ENCODE results near the gene ANKS1B.

ANKS1B gene

DNA sequence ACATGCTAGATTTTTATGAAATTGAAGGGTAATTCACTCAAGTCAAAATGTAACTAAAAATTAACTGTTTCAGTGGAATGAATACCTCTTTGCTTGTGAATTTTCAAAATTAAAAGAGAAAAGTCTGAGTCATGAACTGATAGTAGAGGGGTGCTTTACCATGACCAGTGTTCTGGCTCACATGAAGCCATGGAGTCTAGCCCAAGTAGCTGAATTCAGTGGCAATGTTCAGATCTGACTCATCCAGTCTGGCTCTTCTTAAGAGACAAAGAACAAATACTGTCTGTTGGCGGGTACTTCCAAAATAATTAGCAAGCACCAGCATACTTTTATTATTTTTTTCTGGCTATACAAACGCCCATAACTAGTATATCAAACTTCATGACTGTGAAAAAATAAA is 703.5 kb downstream of the ANKS1B start:
- no peak for DNase-seq (ENCODE audit: low read depth)
- H3K4me3 ChIP-seq (ENCODE audit: low read depth, low read length), result no peak overlapping the region
- TF ChIP-seq CTCF (conservative IDR thresholded peaks at IDR 0.05; ENCODE audit: low read depth, low read length), result no peak

DNA sequence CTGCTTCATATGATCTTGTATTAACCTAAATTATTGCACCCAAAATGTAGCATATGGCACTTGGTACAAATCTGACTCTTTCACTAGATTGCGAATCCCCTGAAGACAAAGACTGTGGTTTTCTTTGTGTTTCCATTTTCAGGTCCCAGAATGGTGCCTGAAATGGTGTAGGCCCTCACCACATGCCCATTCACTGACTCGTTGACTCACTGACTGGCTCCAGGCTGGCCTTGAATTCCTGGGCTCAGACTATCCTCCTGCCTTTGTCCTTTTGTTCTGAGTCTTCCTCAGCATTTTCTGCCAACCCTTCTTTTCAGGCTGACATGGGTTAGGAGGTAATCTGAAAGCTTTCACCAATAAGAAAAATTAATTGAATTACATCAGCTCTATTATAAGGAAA is 705.8 kb downstream of the ANKS1B start:
- TF ChIP-seq CTCF (conservative IDR thresholded peaks at IDR 0.05; ENCODE audit: low read depth, low read length), result no peak
- H3K4me3 ChIP-seq (ENCODE audit: low read depth, low read length), result no peak overlapping the region
- DNase-seq (ENCODE audit: low read depth), result no peak

GRCh38 chr12:99277591-99278379 is 707.0 kb downstream of the ANKS1B start:
- DNase-seq (ENCODE audit: low read depth), result no peak
- no peak for TF ChIP-seq CTCF (conservative IDR thresholded peaks at IDR 0.05; ENCODE audit: low read depth, low read length)
- H3K4me3 ChIP-seq (ENCODE audit: low read depth, low read length), result no peak overlapping the region

- no peak overlapping the region for H3K4me3 ChIP-seq (ENCODE audit: low read depth, low read length)
- no peak for TF ChIP-seq CTCF (conservative IDR thresholded peaks at IDR 0.05; ENCODE audit: low read depth, low read length)
- no peak for DNase-seq (ENCODE audit: low read depth)
Observed at GRCh38 chr12:99271071-99271470, 713.7 kb downstream of the ANKS1B start.

GRCh38 chr12:99267038-99267437 is 717.7 kb downstream of the ANKS1B start:
- no peak for DNase-seq (ENCODE audit: low read depth)
- H3K4me3 ChIP-seq (ENCODE audit: low read depth, low read length), result no peak overlapping the region
- no peak for TF ChIP-seq CTCF (conservative IDR thresholded peaks at IDR 0.05; ENCODE audit: low read depth, low read length)

GRCh38 chr12:99265648-99266047 is 719.1 kb downstream of the ANKS1B start:
- TF ChIP-seq CTCF (conservative IDR thresholded peaks at IDR 0.05; ENCODE audit: low read depth, low read length), result no peak
- DNase-seq (ENCODE audit: low read depth), result no peak
- H3K4me3 ChIP-seq (ENCODE audit: low read depth, low read length), result no peak overlapping the region

DNA sequence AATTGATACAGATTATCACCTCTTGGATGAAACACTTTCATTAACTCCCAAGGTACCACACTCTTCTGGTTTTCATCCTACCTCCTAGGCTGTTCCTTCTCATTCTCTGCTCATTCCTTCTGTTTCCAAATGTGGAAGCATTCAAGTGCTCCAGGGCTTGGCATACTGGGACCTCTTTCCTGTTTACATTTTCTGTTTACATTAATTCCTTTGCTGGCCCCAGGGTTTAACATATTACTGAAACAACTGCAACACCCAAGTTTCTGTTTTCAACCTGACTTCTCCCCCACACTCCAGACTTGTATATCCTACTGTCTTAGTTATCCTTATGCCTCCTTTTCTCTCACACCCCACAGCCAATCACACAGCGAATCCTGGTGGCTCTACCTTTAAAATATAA is 723.5 kb downstream of the ANKS1B start:
- no peak for TF ChIP-seq CTCF (conservative IDR thresholded peaks at IDR 0.05; ENCODE audit: low read depth, low read length)
- no peak overlapping the region for H3K4me3 ChIP-seq (ENCODE audit: low read depth, low read length)
- no peak for DNase-seq (ENCODE audit: low read depth)

All from choroid plexus epithelial cell (primary cell).